ENCODE results near the gene APOC3.
"Not testable (repeated sequence)": the region's sequence is repeated elsewhere in the genome, so short reads cannot be mapped to it uniquely, and the experiment has no call there.

Gene APOC3

DNA sequence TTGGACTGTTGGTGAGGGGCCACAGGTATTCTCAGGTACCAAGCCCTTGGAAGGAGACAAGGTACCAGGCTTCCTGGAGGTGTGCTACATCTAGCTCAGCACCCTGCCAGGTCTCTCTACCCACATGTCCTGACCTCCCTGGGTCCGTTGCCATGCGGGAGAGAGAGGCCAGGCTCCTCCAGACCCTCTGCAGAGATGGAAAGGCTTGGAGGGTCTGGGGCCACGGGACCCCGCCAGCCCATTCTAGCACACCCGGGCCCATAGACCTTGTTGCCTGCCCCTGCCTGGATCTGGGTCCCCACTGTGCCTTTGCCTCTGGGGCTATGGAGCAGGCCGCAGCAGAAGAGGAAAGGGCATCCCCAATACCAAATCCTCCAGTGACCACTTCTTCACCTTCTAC, 2.2 kb upstream of the APOC3 start:
- FAIRE-seq (no peak), DNase-seq (ENCODE audit: extremely low spot score, insufficient read length, low read depth) (no peak)

DNA sequence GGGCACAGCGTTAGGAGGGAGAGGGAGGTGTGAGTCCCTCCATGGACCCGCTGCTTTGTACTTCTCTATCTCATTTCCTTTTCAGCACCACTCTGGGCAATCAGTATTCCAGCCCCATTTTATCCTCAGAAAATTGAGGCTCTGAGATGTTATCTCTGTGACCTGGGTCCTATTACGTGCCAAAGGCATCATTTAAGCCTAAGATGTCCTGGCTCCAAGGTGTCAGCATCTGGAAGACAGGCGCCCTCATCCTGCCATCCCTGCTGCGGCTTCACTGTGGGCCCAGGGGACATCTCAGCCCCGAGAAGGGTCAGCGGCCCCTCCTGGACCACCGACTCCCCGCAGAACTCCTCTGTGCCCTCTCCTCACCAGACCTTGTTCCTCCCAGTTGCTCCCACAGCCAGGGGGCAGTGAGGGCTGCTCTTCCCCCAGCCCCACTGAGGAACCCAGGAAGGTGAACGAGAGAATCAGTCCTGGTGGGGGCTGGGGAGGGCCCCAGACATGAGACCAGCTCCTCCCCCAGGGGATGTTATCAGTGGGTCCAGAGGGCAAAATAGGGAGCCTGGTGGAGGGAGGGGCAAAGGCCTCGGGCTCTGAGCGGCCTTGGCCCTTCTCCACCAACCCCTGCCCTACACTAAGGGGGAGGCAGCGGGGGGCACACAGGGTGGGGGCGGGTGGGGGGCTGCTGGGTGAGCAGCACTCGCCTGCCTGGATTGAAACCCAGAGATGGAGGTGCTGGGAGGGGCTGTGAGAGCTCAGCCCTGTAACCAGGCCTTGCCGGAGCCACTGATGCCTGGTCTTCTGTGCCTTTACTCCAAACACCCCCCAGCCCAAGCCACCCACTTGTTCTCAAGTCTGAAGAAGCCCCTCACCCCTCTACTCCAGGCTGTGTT, 829 bp upstream of the APOC3 start:
- no peak for DNase-seq (ENCODE audit: extremely low spot score, insufficient read length, low read depth)
- no peak for FAIRE-seq

- DNase-seq (ENCODE audit: extremely low spot score, insufficient read length, low read depth) (no peak), FAIRE-seq (no peak)
These were observed 641 bp downstream of the APOC3 start for GRCh38 chr11:116830184-116830912.

GRCh38 chr11:116831790-116832349, 2.2 kb downstream of the APOC3 start:
- DNase-seq (ENCODE audit: extremely low spot score, insufficient read length, low read depth), result no peak
- no peak for FAIRE-seq

- DNase-seq (ENCODE audit: extremely low spot score, insufficient read length, low read depth) (no peak), FAIRE-seq (no peak)
These were observed 2.9 kb downstream of the APOC3 start for GRCh38 chr11:116832350-116833290.

DNA sequence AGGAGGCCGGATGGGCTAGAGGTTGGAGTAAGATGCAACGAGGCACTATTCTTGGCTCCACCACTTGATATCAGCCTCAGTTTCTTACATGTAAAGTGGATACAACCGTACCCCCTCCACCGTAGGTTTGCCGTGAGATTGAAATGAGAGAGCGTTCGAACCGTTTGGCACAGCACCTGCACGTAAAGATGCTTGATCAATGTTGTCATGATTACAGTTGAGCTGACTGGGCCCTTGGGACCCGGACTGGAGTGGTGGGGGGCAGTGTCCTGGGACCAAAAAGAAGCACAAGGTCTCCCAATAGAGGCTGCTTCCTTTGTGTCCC, 3.7 kb downstream of the APOC3 start:
- no peak for DNase-seq (ENCODE audit: extremely low spot score, insufficient read length, low read depth)
- FAIRE-seq, result no peak

- FAIRE-seq, result no peak
- no peak for DNase-seq (ENCODE audit: extremely low spot score, insufficient read length, low read depth)
These were observed 4.3 kb downstream of the APOC3 start for GRCh38 chr11:116833816-116834534.

GRCh38 chr11:116834535-116835041, 4.9 kb downstream of the APOC3 start:
- not testable (repeated sequence) for FAIRE-seq; DNase-seq (ENCODE audit: extremely low spot score, insufficient read length, low read depth)

- DNase-seq (ENCODE audit: extremely low spot score, insufficient read length, low read depth) (no peak), FAIRE-seq (no peak)
These were observed 5.5 kb downstream of the APOC3 start for GRCh38 chr11:116835042-116835772.

- FAIRE-seq (peak; percentile 89), DNase-seq (ENCODE audit: extremely low spot score, insufficient read length, low read depth) (peak; percentile 85)
These were observed 6.3 kb downstream of the APOC3 start for GRCh38 chr11:116835791-116836631.

GRCh38 chr11:116836632-116836991, 6.9 kb downstream of the APOC3 start:
- no peak for DNase-seq (ENCODE audit: extremely low spot score, insufficient read length, low read depth)
- no peak for FAIRE-seq

DNA sequence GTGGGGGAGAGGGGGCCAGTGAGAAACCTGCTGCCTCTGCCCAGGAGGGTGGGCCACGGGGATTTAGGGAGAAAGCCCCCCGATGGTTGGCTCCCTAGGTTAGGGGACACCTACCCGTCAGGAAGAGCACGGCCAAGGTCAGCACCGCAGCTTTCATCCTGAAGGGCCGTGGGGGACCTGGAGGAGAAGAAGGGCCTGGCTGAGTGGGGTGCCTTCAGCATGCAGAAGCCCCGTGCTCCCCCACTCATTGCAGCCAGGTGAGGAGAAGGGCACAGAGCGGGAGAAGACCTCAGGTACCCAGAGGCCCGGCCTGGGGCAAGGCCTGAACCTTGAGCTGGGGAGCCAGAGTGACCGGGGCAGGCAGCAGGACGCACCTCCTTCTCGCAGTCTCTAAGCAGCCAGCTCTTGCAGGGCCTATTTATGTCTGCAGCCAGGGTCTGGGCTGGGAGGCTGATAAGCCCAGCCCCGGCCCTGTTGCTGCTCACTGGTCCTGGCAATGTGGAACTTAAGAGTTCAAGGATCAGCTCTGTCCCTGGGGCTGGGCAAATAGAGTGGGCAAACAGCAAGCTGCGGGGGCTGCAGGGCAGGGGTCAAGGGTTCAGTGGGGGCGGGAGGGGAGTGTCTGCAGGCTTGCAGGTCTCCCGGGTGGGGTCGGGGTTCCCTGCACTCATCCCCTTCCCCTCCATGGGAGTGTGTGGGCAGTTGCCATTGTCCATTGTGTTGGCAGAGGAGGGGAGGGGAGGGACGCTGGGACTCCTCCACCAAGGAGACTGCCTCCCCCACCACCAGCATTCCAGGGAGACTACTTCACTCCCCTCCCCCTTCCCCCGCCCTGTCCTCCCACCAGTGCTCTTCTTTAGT, 7.8 kb downstream of the APOC3 start, which contains the start of gene APOA1:
Gene APOA1, minus strand, starts transcription at position 392 of the 861 bp plus-strand sequence. Its CDS starts 235 bp downstream, at position 157.
- FAIRE-seq (no peak), DNase-seq (ENCODE audit: extremely low spot score, insufficient read length, low read depth) (no peak)

GRCh38 chr11:116838321-116839084, 8.8 kb downstream of the APOC3 start:
- DNase-seq (ENCODE audit: extremely low spot score, insufficient read length, low read depth) (no peak), FAIRE-seq (no peak)

DNA sequence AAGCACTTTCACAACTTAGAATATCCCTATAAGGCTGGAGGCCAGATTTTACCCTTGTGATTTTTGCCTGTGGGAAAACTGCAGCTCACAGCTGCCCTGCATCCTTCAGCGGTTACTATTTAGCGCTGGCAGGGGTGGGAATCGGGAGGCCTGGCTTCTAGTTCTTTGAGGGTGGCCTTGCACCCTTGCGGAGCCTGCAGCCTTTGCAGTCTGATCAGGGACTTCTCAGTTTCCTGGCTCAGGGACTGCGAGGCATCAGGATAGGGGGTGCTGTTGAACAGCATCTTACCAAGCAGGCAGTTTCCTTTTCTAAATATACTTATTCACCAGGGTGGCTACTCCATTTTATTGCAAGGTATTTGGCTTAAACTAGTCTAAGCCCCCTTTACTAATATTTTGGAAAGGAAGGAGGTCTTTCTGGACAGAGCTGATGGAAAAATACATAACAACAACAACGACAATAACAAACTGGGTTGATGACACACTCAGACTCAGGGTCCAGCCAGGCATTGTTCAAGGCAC, 10.6 kb downstream of the APOC3 start:
- no peak for DNase-seq (ENCODE audit: extremely low spot score, insufficient read length, low read depth)
- FAIRE-seq, result no peak

DNA sequence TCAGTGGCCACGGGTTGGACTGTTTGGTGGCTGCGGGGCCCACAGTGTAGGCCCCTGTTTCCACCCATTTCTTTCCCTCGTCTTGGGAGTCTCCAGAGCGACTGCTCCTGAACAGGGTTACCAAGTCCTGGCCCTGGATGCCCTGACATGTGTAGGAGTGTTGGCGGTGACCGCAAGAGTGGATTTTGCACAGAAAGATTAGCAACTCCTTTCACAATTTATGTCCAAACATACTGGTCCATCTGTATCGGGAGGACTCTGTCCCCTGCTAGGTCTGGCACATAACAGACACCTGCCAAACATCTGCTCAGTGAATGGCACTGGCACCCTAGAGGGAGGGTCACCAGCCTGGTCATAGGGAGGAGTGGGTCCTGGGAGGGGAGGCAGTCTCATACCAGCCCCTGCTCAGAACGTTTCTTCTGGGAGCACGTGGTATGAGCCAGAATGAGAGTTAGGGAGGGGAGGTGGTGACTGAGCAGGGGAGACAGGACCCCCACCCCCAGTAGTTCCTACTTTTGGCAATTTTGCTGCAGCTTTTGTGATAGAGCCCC, 11.1 kb downstream of the APOC3 start:
- no peak for DNase-seq (ENCODE audit: extremely low spot score, insufficient read length, low read depth)
- no peak for FAIRE-seq

Measured in GM18507 (cell line).